ENCODE results near the gene SPAG16.

SPAG16 gene

GRCh38 chr2:213934560-213934959 is 650.3 kb downstream of the SPAG16 start:
- DNase-seq (ENCODE audit: extremely low read depth, low read depth): no peak
- no peak; the same call in 1 of the 2 replicates for TF ChIP-seq CTCF (IDR thresholded peaks at IDR 0.05; ENCODE audit: low read depth, low read length)

DNA sequence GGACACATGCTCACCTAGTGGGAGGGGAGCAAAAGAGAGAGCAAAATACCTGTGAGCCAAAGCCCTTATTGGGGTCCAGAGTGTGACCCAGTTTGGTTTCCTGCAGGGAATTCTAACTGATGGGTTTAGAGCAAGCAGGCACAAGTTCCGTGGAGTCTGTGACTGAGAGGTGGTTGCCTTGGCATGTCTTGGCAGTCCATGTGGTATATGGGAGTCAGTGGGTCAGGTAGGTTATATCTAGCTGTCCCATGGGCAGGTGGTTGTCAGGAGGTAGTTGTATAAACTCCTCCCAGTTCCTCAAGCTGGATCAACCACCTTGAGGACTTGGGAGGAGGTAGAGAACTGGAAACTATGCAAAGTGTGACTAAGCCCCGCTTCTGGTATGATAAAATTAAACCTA is 673.8 kb downstream of the SPAG16 start:
- TF ChIP-seq CTCF (IDR thresholded peaks at IDR 0.05; ENCODE audit: low read depth, low read length): no peak

DNA sequence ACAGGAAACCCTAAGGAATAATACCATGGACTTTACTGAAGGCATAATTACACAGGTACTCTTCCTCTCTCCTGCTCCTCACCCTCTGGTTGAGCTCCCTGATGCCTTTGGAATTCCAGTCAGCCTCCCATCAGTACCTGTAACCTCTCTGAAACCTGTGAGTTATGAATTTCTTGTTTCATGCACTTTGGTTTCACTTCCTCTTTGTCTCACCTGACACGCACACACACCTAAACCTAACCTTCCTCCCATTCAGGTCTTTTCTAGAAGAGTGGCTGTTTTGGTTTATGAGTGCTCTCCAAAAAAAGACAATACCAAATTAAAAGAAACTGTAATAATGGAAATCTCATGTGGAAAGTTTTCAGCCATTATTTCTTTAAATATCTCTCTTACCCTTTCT is 675.3 kb downstream of the SPAG16 start:
- DNase-seq (ENCODE audit: extremely low read depth, low read depth): no peak
- TF ChIP-seq CTCF (IDR thresholded peaks at IDR 0.05; ENCODE audit: low read depth, low read length): no peak

More for the DNA sequence above, 673.8 kb downstream of the SPAG16 start:
- DNase-seq (ENCODE audit: extremely low read depth, low read depth): no peak

DNA sequence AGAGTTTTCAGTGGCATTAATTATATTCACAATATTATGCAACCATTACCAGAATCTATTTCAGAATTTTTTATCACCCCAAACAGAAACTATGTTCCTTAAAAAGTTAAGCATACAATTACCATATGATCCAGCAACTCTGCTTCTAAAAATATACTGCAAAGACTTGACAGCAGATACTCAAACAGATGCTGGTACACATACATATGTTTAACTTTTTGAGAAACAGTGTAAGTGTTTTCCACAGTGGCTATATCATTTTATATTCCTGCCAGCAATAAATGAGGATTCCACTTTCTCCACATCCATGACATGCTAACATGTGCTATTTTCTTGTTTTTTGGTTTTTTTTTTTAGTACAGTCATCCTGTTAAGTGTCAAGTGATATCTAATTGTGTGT is 687.3 kb downstream of the SPAG16 start:
- no peak for TF ChIP-seq CTCF (IDR thresholded peaks at IDR 0.05; ENCODE audit: low read depth, low read length)
- no peak for DNase-seq (ENCODE audit: extremely low read depth, low read depth)

- no peak for DNase-seq (ENCODE audit: extremely low read depth, low read depth)
- no peak for TF ChIP-seq CTCF (IDR thresholded peaks at IDR 0.05; ENCODE audit: low read depth, low read length)
Measured at GRCh38 chr2:213980883-213981282, 696.6 kb downstream of the SPAG16 start.

GRCh38 chr2:213989207-213989606 is 704.9 kb downstream of the SPAG16 start:
- no peak for DNase-seq (ENCODE audit: extremely low read depth, low read depth)
- TF ChIP-seq CTCF (IDR thresholded peaks at IDR 0.05; ENCODE audit: low read depth, low read length): no peak

DNA sequence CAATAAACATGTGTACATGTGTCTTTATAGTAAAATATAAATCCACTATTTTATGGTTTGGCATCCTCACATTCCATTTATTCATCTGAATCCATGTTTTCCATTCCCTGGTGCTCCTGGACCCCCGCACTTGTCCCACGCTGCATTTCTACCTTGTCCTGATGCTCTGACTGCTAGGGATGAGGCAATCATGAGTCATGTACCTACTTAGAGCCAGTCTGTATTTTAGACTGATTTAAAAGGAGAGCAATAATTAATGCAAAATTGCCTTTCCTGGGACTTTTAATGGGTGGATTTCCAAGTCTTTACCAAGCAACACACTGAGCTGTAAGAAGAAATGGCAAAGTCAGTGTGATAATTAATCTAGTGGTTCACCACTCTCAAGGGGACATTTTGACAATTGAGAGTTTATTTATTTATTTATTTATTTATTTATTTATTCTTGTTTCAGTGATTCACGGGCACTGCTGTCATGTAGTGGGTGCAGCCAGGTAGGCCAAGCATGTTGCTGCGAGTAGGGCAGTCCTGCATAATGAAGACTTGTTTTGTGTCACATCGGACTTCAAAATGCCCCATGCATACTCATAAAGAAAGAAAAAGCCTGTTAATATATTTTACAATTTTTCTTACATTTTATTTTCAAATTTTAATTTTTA is 707.3 kb downstream of the SPAG16 start:
- no peak for DNase-seq (ENCODE audit: extremely low read depth, low read depth)
- TF ChIP-seq CTCF (IDR thresholded peaks at IDR 0.05; ENCODE audit: low read depth, low read length): no peak

All from AG09319 (cell line).